CD4-positive, alpha-beta T cell treated with Interleukin-21 for 1 hour (primary cell): Measurements from ENCODE around the gene SARS1.

Experiments
- DNase-seq: peaks from one replicate; pipeline ENCODE4 v3.0.0-alpha.2; 2020

Gene SARS1

GRCh38 chr1:109251277-109252166 lies 37.8 kb downstream of the SARS1 start:
- DNase-seq: no peak

GRCh38 chr1:109252167-109252892 lies 38.6 kb downstream of the SARS1 start:
- DNase-seq: no peak

GRCh38 chr1:109252893-109253802 lies 39.4 kb downstream of the SARS1 start:
- DNase-seq: no peak

GRCh38 chr1:109253803-109254620 lies 40.3 kb downstream of the SARS1 start:
- DNase-seq: no peak

- no peak for DNase-seq
Measured at GRCh38 chr1:109254621-109255096, 40.9 kb downstream of the SARS1 start.

GRCh38 chr1:109255097-109255651 lies 41.5 kb downstream of the SARS1 start:
- no peak for DNase-seq

- no peak for DNase-seq
Measured at GRCh38 chr1:109255678-109256077, 42.0 kb downstream of the SARS1 start.

- no peak for DNase-seq
Measured at GRCh38 chr1:109256085-109256484, 42.4 kb downstream of the SARS1 start.

GRCh38 chr1:109256971-109257681 lies 43.4 kb downstream of the SARS1 start:
- no peak for DNase-seq

- DNase-seq: no peak
Measured at GRCh38 chr1:109257682-109258421, 44.1 kb downstream of the SARS1 start.

- no peak for DNase-seq
Measured at GRCh38 chr1:109258481-109259466, 45.1 kb downstream of the SARS1 start.

- DNase-seq: no peak
Measured at GRCh38 chr1:109259674-109260557, 46.2 kb downstream of the SARS1 start.

- no peak for DNase-seq
Measured at GRCh38 chr1:109261006-109261405, 47.3 kb downstream of the SARS1 start.

- DNase-seq: no peak
Measured at GRCh38 chr1:109261578-109261977, 47.9 kb downstream of the SARS1 start.

GRCh38 chr1:109262231-109263055 lies 48.7 kb downstream of the SARS1 start:
- DNase-seq: no peak

GRCh38 chr1:109263234-109263596 lies 49.5 kb downstream of the SARS1 start:
- DNase-seq: no peak
